CD4-positive, alpha-beta memory T cell (primary cell): Measurements from ENCODE around the gene TMEM184C. TPM values are rescaled to one million over a fixed set of nuclear protein-coding genes. Genes with fewer than 3 reads are reported as not detected.

Experiments used
- CTCF ChIA-PET: fragments of 350-600 bp; sonication (Branson Sonifier 250); formaldehyde crosslinking; loops from one replicate; lab custom pipeline; 2021; ENCODE audit warnings: inconsistent platforms; ENCODE audit not compliant: partially characterized antibody; lab: Charles Lee
- POLR2A ChIA-PET: fragments of 350-600 bp; sonication (Branson Sonifier 250); formaldehyde crosslinking; loops from one replicate; lab custom pipeline; 2021; ENCODE audit not compliant: partially characterized antibody; lab: Charles Lee
- DNase-seq, 5 donors: peaks; one replicate each; pipeline versions ENCODE4 v3.0.0 to v3.0.0-alpha.2; 2020 to 2022; ENCODE audit warnings: mixed read lengths in 1 of 5
- H3K27ac ChIP-seq: one replicate; pipeline ENCODE4 v1.7.0; 2013; ENCODE audit warnings: low read depth, low read length
- H3K27me3 ChIP-seq: 2 replicates; pipeline ENCODE4 v1.7.0; 2013; ENCODE audit warnings: mild to moderate bottlenecking, low read length, moderate library complexity; ENCODE audit not compliant: insufficient read depth
- H3K36me3 ChIP-seq: 2 replicates; pipeline ENCODE4 v1.7.0; 2013; ENCODE audit warnings: mild to moderate bottlenecking, low read length, moderate library complexity; ENCODE audit not compliant: insufficient read depth
- H3K4me1 ChIP-seq: 2 replicates; pipeline ENCODE4 v1.7.0; 2013; ENCODE audit warnings: mild to moderate bottlenecking, low read length, moderate library complexity; ENCODE audit not compliant: insufficient read depth
- H3K4me3 ChIP-seq, 2 donors: one replicate each; pipeline ENCODE4 v1.7.0; 2013; ENCODE audit warnings: low read length in 2 of 2, mild to moderate bottlenecking in 1 of 2
- H3K9me3 ChIP-seq, 2 donors: one replicate each; pipeline ENCODE4 v1.7.0; 2013; ENCODE audit warnings: low read length in 2 of 2, control low read depth in 1 of 2; ENCODE audit not compliant: control insufficient read depth in 1 of 2
- H3K27ac Mint-ChIP-seq, 7 donors: one replicate each; pipeline ENCODE4 v1.8.0; 2020 to 2021; ENCODE audit warnings: mixed read lengths in 7 of 7, mild to moderate bottlenecking in 6 of 7, inconsistent platforms in 3 of 7, moderate library complexity in 3 of 7
- H3K27me3 Mint-ChIP-seq, 2 donors: one replicate each; pipeline ENCODE4 v1.8.0; 2020 to 2021; ENCODE audit warnings: mixed read lengths in 2 of 2
- H3K36me3 Mint-ChIP-seq, 2 donors: one replicate each; pipeline ENCODE4 v1.8.0; 2020 to 2021; ENCODE audit warnings: mixed read lengths in 2 of 2, inconsistent platforms in 1 of 2, mild to moderate bottlenecking in 1 of 2
- H3K4me1 Mint-ChIP-seq, 4 donors: one replicate each; pipeline ENCODE4 v1.8.0; 2020 to 2021; ENCODE audit warnings: mixed read lengths in 4 of 4, mild to moderate bottlenecking in 1 of 4
- H3K4me3 Mint-ChIP-seq, 8 donors: one replicate each; pipeline ENCODE4 v1.8.0; 2020 to 2021; ENCODE audit warnings: mixed read lengths in 8 of 8, mild to moderate bottlenecking in 7 of 8, moderate library complexity in 6 of 8, inconsistent platforms in 3 of 8
- H3K9me3 Mint-ChIP-seq, 8 donors: one replicate each; pipeline ENCODE4 v1.8.0; 2020 to 2021; ENCODE audit warnings: mixed read lengths in 8 of 8, mild to moderate bottlenecking in 5 of 8, inconsistent platforms in 3 of 8, moderate library complexity in 1 of 8
- intact Hi-C: fragments of 100-400 bp; cut with micrococcal nuclease; formaldehyde crosslinking; loops from one replicate; pipeline ENCODE4 v1.15.1; 2023
- polyA plus RNA-seq, 2 donors: library from polyadenylated mRNA; unstranded; fragments of 300-500 nt; fragmentation: Illumina TruSeq; gene quantifications; one replicate each; pipeline ENCODE4 v1.2.3, GENCODE V29; 2021
- total RNA-seq, 2 experiments: library from RNA; stranded (reverse); gene quantifications; one replicate each; pipeline ENCODE4 v1.2.3, GENCODE V29; 2021

TMEM184C gene
- total and polyA plus RNA-seq, 4 experiments from 2014 or later: 13.7 to 31.5 (median 28.2) TPM

GRCh38 chr4:147599206-147599605 is 18.0 kb upstream of the TMEM184C start:
- Histone ChIP-seq H3K27ac (no peak overlapping the region), H3K4me1 (no peaks in the 10 kb centered on the region), H3K9me3 (no peaks in the 10 kb centered on the region), H3K4me3 (no peak overlapping the region), H3K27me3 (no peaks in the 10 kb centered on the region), H3K36me3 (no peaks in the 10 kb centered on the region)
- no peak for DNase-seq
- intact Hi-C loops: no loop called here
- Mint-ChIP-seq H3K36me3 (no peaks in the 10 kb centered on the region), H3K4me1 (peaks cover 0 to 3% (median 1%) of the 10 kb centered on the region in 4 donors), H3K27ac (no peak overlapping the region), H3K27me3 (peaks cover 2 to 3% of the 10 kb centered on the region in 2 donors), H3K4me3 (no peak overlapping the region), H3K9me3 (peaks cover 0 to 2% (median 0%) of the 10 kb centered on the region in 8 donors)
- ChIA-PET POLR2A (no interaction called here), CTCF (interaction anchor here (1.3 kb wide), 1 partner anchor 268 kb away, joined by 4 read pairs; no protein-coding TSS in a partner anchor)

- POLR2A ChIA-PET: no interaction called here
- no peak overlapping the region for H3K4me3 Mint-ChIP-seq
- H3K4me3 ChIP-seq: no peak overlapping the region
- no peaks in the 10 kb centered on the region for H3K36me3 ChIP-seq
- no peak overlapping the region for H3K27ac Mint-ChIP-seq
- CTCF ChIA-PET: interaction anchor here (0.6 to 1.3 kb wide), 2 partner anchors 9 to 267 kb away, joined by 3 to 4 read pairs; no protein-coding TSS in a partner anchor
- peaks cover 1 to 2% of the 10 kb centered on the region in 2 donors for H3K27me3 Mint-ChIP-seq
- H3K27ac ChIP-seq: no peak overlapping the region
- no peaks in the 10 kb centered on the region for H3K4me1 Mint-ChIP-seq
- DNase-seq: no peak
- H3K27me3 ChIP-seq: no peaks in the 10 kb centered on the region
- intact Hi-C loops: no loop called here
- peaks cover 0 to 2% (median 0%) of the 10 kb centered on the region in 8 donors for H3K9me3 Mint-ChIP-seq
- H3K36me3 Mint-ChIP-seq: no peaks in the 10 kb centered on the region
- no peaks in the 10 kb centered on the region for H3K4me1 ChIP-seq
- no peaks in the 10 kb centered on the region for H3K9me3 ChIP-seq
These were observed 17.4 kb upstream of the TMEM184C start for GRCh38 chr4:147599769-147600168.

GRCh38 chr4:147605499-147605898 is 11.7 kb upstream of the TMEM184C start:
- no peak overlapping the region for H3K4me3 ChIP-seq
- no peaks in the 10 kb centered on the region for H3K36me3 Mint-ChIP-seq
- H3K4me1 ChIP-seq: no peaks in the 10 kb centered on the region
- H3K4me1 Mint-ChIP-seq: no peaks in the 10 kb centered on the region
- no peak overlapping the region for H3K27ac Mint-ChIP-seq
- H3K36me3 ChIP-seq: no peaks in the 10 kb centered on the region
- CTCF ChIA-PET: interaction anchor here (1.2 kb wide), 1 partner anchor 261 kb away, joined by 4 read pairs; no protein-coding TSS in a partner anchor
- no peak overlapping the region for H3K27ac ChIP-seq
- H3K9me3 Mint-ChIP-seq: peaks cover 0 to 2% (median 0%) of the 10 kb centered on the region in 8 donors
- H3K9me3 ChIP-seq: no peaks in the 10 kb centered on the region
- peaks cover 7 to 13% of the 10 kb centered on the region in 2 donors for H3K27me3 Mint-ChIP-seq
- POLR2A ChIA-PET: no interaction called here
- intact Hi-C loops: no loop called here
- no peaks in the 10 kb centered on the region for H3K27me3 ChIP-seq
- no peak overlapping the region for H3K4me3 Mint-ChIP-seq
- no peak for DNase-seq

- CTCF ChIA-PET: no interaction called here
- no peak for DNase-seq
- no peaks in the 10 kb centered on the region for H3K4me1 ChIP-seq
- POLR2A ChIA-PET: no interaction called here
- H3K9me3 ChIP-seq: no peaks in the 10 kb centered on the region
- H3K4me3 ChIP-seq: no peak overlapping the region
- H3K36me3 ChIP-seq: no peaks in the 10 kb centered on the region
- Mint-ChIP-seq H3K9me3 (no peaks in the 10 kb centered on the region), H3K4me3 (no peak overlapping the region), H3K27me3 (peaks cover 11 to 16% of the 10 kb centered on the region in 2 donors), H3K4me1 (no peaks in the 10 kb centered on the region), H3K36me3 (no peaks in the 10 kb centered on the region), H3K27ac (no peak overlapping the region)
- H3K27ac ChIP-seq: no peak overlapping the region
- H3K27me3 ChIP-seq: no peaks in the 10 kb centered on the region
- intact Hi-C loops: no loop called here
These were observed 9.7 kb upstream of the TMEM184C start for GRCh38 chr4:147607471-147607870.

GRCh38 chr4:147610686-147611085 is 6.5 kb upstream of the TMEM184C start:
- intact Hi-C loops: no loop called here
- no peak overlapping the region for H3K27ac ChIP-seq
- POLR2A ChIA-PET: no interaction called here
- H3K9me3 ChIP-seq: no peaks in the 10 kb centered on the region
- Mint-ChIP-seq H3K36me3 (no peaks in the 10 kb centered on the region), H3K4me1 (no peaks in the 10 kb centered on the region), H3K9me3 (no peaks in the 10 kb centered on the region), H3K27ac (no peak overlapping the region), H3K4me3 (no peak overlapping the region), H3K27me3 (peaks cover 13 to 16% of the 10 kb centered on the region in 2 donors)
- H3K4me1 ChIP-seq: no peaks in the 10 kb centered on the region
- CTCF ChIA-PET: interaction anchor here (0.8 kb wide), 1 partner anchor 139 kb away, joined by 3 read pairs; no protein-coding TSS in a partner anchor
- no peak for DNase-seq
- H3K27me3 ChIP-seq: no peaks in the 10 kb centered on the region
- no peaks in the 10 kb centered on the region for H3K36me3 ChIP-seq
- H3K4me3 ChIP-seq: no peak overlapping the region

- Histone ChIP-seq H3K9me3 (no peaks in the 10 kb centered on the region), H3K4me3 (peak overlapping the region; percentile 20 to 99), H3K36me3 (no peaks in the 10 kb centered on the region), H3K27me3 (no peaks in the 10 kb centered on the region), H3K4me1 (peaks cover 46% of the 10 kb centered on the region), H3K27ac (peak overlapping the region; percentile 93)
- POLR2A ChIA-PET: interaction anchor here (0.7 to 2.9 kb wide), 12 partner anchors 10 to 827 kb away, joined by 3 to 63 read pairs (median 4); partner anchors contain the start of genes ARHGAP10, NR3C2 and PRMT9
- intact Hi-C loops: loop anchor here (1.0 to 5.0 kb wide), 7 partner anchors 67 to 2000 kb away; partner anchors contain the start of genes ARHGAP10, MMAA, NR3C2 and PRMT9
- H3K9me3 Mint-ChIP-seq: no peaks in the 10 kb centered on the region
- no peak for DNase-seq
- H3K4me3 Mint-ChIP-seq: peak overlapping the region; percentile 92 to 98 (median 96)
- peaks cover 12 to 26% of the 10 kb centered on the region in 2 donors for H3K36me3 Mint-ChIP-seq
- peaks cover 0 to 1% of the 10 kb centered on the region in 2 donors for H3K27me3 Mint-ChIP-seq
- peaks cover 22 to 48% (median 36%) of the 10 kb centered on the region in 4 donors for H3K4me1 Mint-ChIP-seq
- CTCF ChIA-PET: interaction anchor here (0.6 to 3.4 kb wide), 10 partner anchors 9 to 1461 kb away, joined by 3 to 20 read pairs (median 4); partner anchors contain the start of genes ARHGAP10 and PRMT9
- peak overlapping the region; percentile 96 to 99 (median 97) for H3K27ac Mint-ChIP-seq
These were observed 386 bp upstream of the TMEM184C start for GRCh38 chr4:147616849-147617172.

GRCh38 chr4:147617841-147618691 is 869 bp downstream of the TMEM184C start:
- no peaks in the 10 kb centered on the region for H3K36me3 ChIP-seq
- peak overlapping the region; percentile 92 to 98 (median 96) for H3K4me3 Mint-ChIP-seq
- peaks cover 27 to 57% (median 40%) of the 10 kb centered on the region in 4 donors for H3K4me1 Mint-ChIP-seq

More at GRCh38 chr4:147617841-147618691, 869 bp downstream of the TMEM184C start:
- POLR2A ChIA-PET: interaction anchor here (0.7 to 2.9 kb wide), 12 partner anchors 9 to 1999 kb away, joined by 3 to 63 read pairs (median 4); partner anchors contain the start of genes ARHGAP10, MMAA, NR3C2 and PRMT9
- Mint-ChIP-seq H3K27me3 (peaks cover 0 to 1% of the 10 kb centered on the region in 2 donors), H3K27ac (peak overlapping the region; percentile 96 to 99 (median 97)), H3K36me3 (peaks cover 19 to 32% of the 10 kb centered on the region in 2 donors), H3K9me3 (no peaks in the 10 kb centered on the region)
- DNase-seq: peak in 4 of 5 donors; percentile 9 to 19 (median 10)
- Histone ChIP-seq H3K4me3 (peak overlapping the region; percentile 82 to 99), H3K27ac (peak overlapping the region; percentile 93), H3K9me3 (no peaks in the 10 kb centered on the region), H3K4me1 (peaks cover 49% of the 10 kb centered on the region), H3K27me3 (no peaks in the 10 kb centered on the region)
- intact Hi-C loops: loop anchor here (1.0 to 5.0 kb wide), 7 partner anchors 66 to 2001 kb away; partner anchors contain the start of genes ARHGAP10, MMAA, NR3C2 and PRMT9
- CTCF ChIA-PET: interaction anchor here (0.5 to 3.4 kb wide), 8 partner anchors 23 to 248 kb away, joined by 3 to 20 read pairs (median 6); partner anchors contain the start of genes ARHGAP10 and PRMT9
